ENCODE results near the gene TRAF3IP3. TPM values are rescaled to one million over a fixed set of nuclear protein-coding genes. Genes with fewer than 3 reads are reported as not detected.

The TRAF3IP3 gene
- total RNA-seq, 1 experiment from 2014 or later, result 0.34 TPM

DNA sequence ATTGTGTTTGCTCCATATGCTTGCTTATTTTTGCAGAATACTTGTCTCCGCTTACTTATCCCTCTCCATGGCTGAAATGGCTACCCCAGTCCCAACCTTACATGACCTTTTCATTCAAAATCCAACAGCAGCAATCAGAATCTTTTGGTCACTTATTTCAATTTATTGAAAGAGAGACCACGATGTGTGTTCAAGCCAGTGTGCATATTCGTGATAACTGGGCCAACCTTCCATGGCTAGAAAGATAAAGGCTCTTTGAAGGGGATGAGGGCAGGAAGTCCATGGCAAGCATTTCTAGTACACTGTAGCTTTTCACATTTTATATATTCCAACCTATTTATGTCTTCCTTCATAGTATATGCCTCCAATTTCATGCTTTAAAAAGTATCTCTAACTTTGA is 28.1 kb upstream of the TRAF3IP3 start:
- Histone ChIP-seq H2AFZ (ENCODE audit: low read depth, low read length, poor library complexity, severe bottlenecking) (no peak overlapping the region), H4K20me1 (ENCODE audit: insufficient read depth) (no peaks in the 10 kb centered on the region), H3K79me2 (ENCODE audit: insufficient read depth, low read length) (no peaks in the 10 kb centered on the region), H3K27me3 (ENCODE audit: insufficient read depth, low read length) (no peaks in the 10 kb centered on the region), H3K9me3 (ENCODE audit: control insufficient read depth in 1 of 2, insufficient read depth in 1 of 2, low read depth in 1 of 2, low read length in 2 of 2) (no peaks in the 10 kb centered on the region), H3K4me1 (ENCODE audit: control insufficient read depth in 1 of 2, insufficient read depth in 2 of 2, low read length in 2 of 2) (no peaks in the 10 kb centered on the region), H3K4me3 (replicated peaks in 1 of 2; ENCODE audit: low read depth in 1 of 2, low read length in 2 of 2) (no peak overlapping the region), H3K4me2 (ENCODE audit: low read length) (no peak overlapping the region), H3K27ac (ENCODE audit: low read depth, low read length) (no peak overlapping the region), H3K9me2 (ENCODE audit: insufficient read depth) (no peaks in the 10 kb centered on the region), H3K9ac (ENCODE audit: low read length) (no peak overlapping the region), H3K36me3 (ENCODE audit: control insufficient read depth in 1 of 2, insufficient read depth in 2 of 2, low read length in 2 of 2) (no peaks in the 10 kb centered on the region)
- intact Hi-C loops (cut with micrococcal nuclease), result loop anchor here (10.0 kb wide), 1 partner anchor 353 kb away; no protein-coding TSS in a partner anchor
- BruUV-seq (replicated peaks), result no TSS peak
- POLR2A ChIA-PET, result no interaction called here
- ATAC-seq (no peak), DNase-seq (ENCODE audit: low read depth, low spot score) (no peak)
- RAD21 ChIA-PET (ENCODE audit: low non-redundant PET in 1 of 2, low total read pairs in 2 of 2, uncharacterized antibody in 2 of 2, unreplicated experiment in 2 of 2), result no interaction called here
- TF ChIP-seq ELF1 (IDR thresholded peaks at IDR 0.05; ENCODE audit: borderline replicate concordance, low read depth) (no peak), ZBTB33 (IDR thresholded peaks at IDR 0.05; ENCODE audit: extremely low read depth, insufficient replicate concordance, low read length) (no peak), CEBPB (IDR thresholded peaks at IDR 0.05; ENCODE audit: low read depth) (no peak), POLR2AphosphoS5 (IDR thresholded peaks at IDR 0.05; ENCODE audit: low read depth, low read length) (no peak), EZH2phosphoT487 (IDR thresholded peaks at IDR 0.05; ENCODE audit: borderline replicate concordance) (no peak), EZH2 (IDR thresholded peaks at IDR 0.05) (no peak)
- CTCF ChIA-PET, result interaction anchor here (1.3 kb wide), 1 partner anchor 20 kb away, joined by 5 read pairs; no protein-coding TSS in a partner anchor

- Histone ChIP-seq H3K9ac (ENCODE audit: low read length) (no peak overlapping the region), H3K9me3 (ENCODE audit: control insufficient read depth in 1 of 2, insufficient read depth in 1 of 2, low read depth in 1 of 2, low read length in 2 of 2) (no peaks in the 10 kb centered on the region), H3K27me3 (ENCODE audit: insufficient read depth, low read length) (no peaks in the 10 kb centered on the region), H3K79me2 (ENCODE audit: insufficient read depth, low read length) (no peaks in the 10 kb centered on the region), H2AFZ (ENCODE audit: low read depth, low read length, poor library complexity, severe bottlenecking) (no peak overlapping the region), H3K4me1 (ENCODE audit: control insufficient read depth in 1 of 2, insufficient read depth in 2 of 2, low read length in 2 of 2) (no peaks in the 10 kb centered on the region), H3K9me2 (ENCODE audit: insufficient read depth) (no peaks in the 10 kb centered on the region), H3K36me3 (ENCODE audit: control insufficient read depth in 1 of 2, insufficient read depth in 2 of 2, low read length in 2 of 2) (no peaks in the 10 kb centered on the region), H3K27ac (ENCODE audit: low read depth, low read length) (no peak overlapping the region), H3K4me2 (ENCODE audit: low read length) (no peak overlapping the region), H3K4me3 (replicated peaks in 1 of 2; ENCODE audit: low read depth in 1 of 2, low read length in 2 of 2) (no peak overlapping the region), H4K20me1 (ENCODE audit: insufficient read depth) (no peaks in the 10 kb centered on the region)
- CTCF ChIA-PET, result interaction anchor here (0.7 kb wide), 1 partner anchor 20 kb away, joined by 4 read pairs; no protein-coding TSS in a partner anchor
- POLR2A ChIA-PET, result no interaction called here
- ATAC-seq (no peak), DNase-seq (ENCODE audit: low read depth, low spot score) (no peak)
- RAD21 ChIA-PET (ENCODE audit: low non-redundant PET in 1 of 2, low total read pairs in 2 of 2, uncharacterized antibody in 2 of 2, unreplicated experiment in 2 of 2), result no interaction called here
- intact Hi-C loops (cut with micrococcal nuclease), result loop anchor here (10.0 kb wide), 1 partner anchor 354 kb away; no protein-coding TSS in a partner anchor
- BruUV-seq (replicated peaks), result no TSS peak
- TF ChIP-seq ZFX (IDR thresholded peaks at IDR 0.05) (no peak), RAD21 (IDR thresholded peaks at IDR 0.05; ENCODE audit: low read depth) (no peak), SP1 (IDR thresholded peaks at IDR 0.05; ENCODE audit: low read depth) (no peak), ZNF274 (IDR thresholded peaks at IDR 0.05; ENCODE audit: low read depth, low read length) (no peak), EGR1 (IDR thresholded peaks at IDR 0.05; ENCODE audit: low read depth) (no peak), FOSL1 (IDR thresholded peaks at IDR 0.05; ENCODE audit: low read depth) (no peak), YY1 (IDR thresholded peaks at IDR 0.05; ENCODE audit: extremely low read depth, insufficient replicate concordance, low read depth, low read length) (no peak), SIN3A (IDR thresholded peaks at IDR 0.05; ENCODE audit: low read depth) (no peak), TCF7L2 (IDR thresholded peaks at IDR 0.05; ENCODE audit: borderline replicate concordance, extremely low read depth, insufficient read depth, insufficient read length) (no peak), POLR2A (IDR thresholded peaks at IDR 0.05; ENCODE audit: borderline replicate concordance, extremely low read depth, insufficient read depth, insufficient read length) (no peak)
- TF ChIP-seq, protein P1, sequence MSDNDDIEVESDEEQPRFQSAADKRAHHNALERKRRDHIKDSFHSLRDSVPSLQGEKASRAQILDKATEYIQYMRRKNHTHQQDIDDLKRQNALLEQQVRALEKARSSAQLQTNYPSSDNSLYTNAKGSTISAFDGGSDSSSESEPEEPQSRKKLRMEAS (IDR thresholded peaks at IDR 0.05), result no peak
- TF ChIP-seq, protein P2, sequence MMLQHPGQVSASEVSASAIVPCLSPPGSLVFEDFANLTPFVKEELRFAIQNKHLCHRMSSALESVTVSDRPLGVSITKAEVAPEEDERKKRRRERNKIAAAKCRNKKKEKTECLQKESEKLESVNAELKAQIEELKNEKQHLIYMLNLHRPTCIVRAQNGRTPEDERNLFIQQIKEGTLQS (IDR thresholded peaks at IDR 0.05), result no peak
- TF ChIP-seq, protein P3, sequence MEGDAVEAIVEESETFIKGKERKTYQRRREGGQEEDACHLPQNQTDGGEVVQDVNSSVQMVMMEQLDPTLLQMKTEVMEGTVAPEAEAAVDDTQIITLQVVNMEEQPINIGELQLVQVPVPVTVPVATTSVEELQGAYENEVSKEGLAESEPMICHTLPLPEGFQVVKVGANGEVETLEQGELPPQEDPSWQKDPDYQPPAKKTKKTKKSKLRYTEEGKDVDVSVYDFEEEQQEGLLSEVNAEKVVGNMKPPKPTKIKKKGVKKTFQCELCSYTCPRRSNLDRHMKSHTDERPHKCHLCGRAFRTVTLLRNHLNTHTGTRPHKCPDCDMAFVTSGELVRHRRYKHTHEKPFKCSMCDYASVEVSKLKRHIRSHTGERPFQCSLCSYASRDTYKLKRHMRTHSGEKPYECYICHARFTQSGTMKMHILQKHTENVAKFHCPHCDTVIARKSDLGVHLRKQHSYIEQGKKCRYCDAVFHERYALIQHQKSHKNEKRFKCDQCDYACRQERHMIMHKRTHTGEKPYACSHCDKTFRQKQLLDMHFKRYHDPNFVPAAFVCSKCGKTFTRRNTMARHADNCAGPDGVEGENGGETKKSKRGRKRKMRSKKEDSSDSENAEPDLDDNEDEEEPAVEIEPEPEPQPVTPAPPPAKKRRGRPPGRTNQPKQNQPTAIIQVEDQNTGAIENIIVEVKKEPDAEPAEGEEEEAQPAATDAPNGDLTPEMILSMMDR (IDR thresholded peaks at IDR 0.05 in 2 of 3, conservative IDR thresholded peaks at IDR 0.05 in 1 of 3; ENCODE audit: borderline replicate concordance in 1 of 3, insufficient read depth in 1 of 3, low read depth in 2 of 3, low read length in 2 of 3), result no peak
These were observed 27.4 kb upstream of the TRAF3IP3 start for GRCh38 chr1:209728466-209728865.
